ENCODE data around the gene YY1. TPM values are rescaled to one million over a fixed set of nuclear protein-coding genes. Genes with fewer than 3 reads are reported as not detected.
"Not testable (repeated sequence)": the region's sequence is repeated elsewhere in the genome, so short reads cannot be mapped to it uniquely, and the experiment has no call there.

YY1 gene
- total RNA-seq, 2 donors from 2014 or later, result 42.8 to 52.3 TPM

DNA sequence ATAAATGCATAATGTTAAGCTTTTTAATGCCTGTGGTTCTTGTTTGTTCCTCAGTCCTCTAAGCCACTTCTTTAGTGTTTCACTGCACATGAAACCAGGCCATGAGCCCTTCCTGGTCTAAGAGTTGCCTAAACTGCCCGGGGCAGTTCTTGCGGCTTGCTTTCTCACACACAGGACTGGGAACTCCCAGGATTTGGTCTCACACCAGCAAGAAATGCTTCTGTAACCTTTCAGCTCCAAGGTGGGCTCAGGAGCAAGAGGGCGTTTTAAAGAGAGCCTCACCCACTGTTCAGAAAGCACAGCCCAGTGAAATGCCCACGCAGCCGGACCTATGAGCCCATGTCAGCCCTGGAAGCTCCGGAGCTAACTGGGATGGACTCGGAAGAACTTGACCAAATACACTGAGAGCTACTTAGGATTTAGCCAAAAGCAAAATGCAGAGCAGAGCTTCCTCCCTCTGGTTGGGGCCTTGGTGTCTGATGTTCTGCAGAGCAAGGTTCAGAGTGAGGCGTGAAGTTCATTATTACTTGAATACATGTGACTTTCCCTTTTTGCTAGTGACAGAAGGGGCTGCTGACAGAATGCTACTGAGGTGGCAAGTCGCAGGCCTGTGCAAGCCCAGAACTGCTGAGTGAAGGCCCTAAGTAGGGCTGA is 43.9 kb downstream of the YY1 start:
- Histone ChIP-seq H3K27me3 (replicated peaks; ENCODE audit: insufficient read depth) (no peaks in the 10 kb centered on the region), H3K36me3 (peaks cover 1% of the 10 kb centered on the region), H3K4me1 (ENCODE audit: control insufficient read depth in 1 of 2, low read depth in 2 of 2) (peaks cover 10 to 23% of the 10 kb centered on the region in 2 donors), H3K27ac (no peak overlapping the region), H3K9me3 (no peaks in the 10 kb centered on the region), H3K4me3 (no peak overlapping the region)
- no peak for TF ChIP-seq CTCF (IDR thresholded peaks at IDR 0.05)
- ATAC-seq (ENCODE audit: insufficient number of reproducible peaks, low FRiP score, low read depth), result no peak
- no peak for DNase-seq (ENCODE audit: low spot score)

- not testable (repeated sequence) for H3K4me3 ChIP-seq; H3K27ac ChIP-seq; ATAC-seq (ENCODE audit: insufficient number of reproducible peaks, low FRiP score, low read depth); H3K36me3 ChIP-seq; H3K9me3 ChIP-seq; H3K27me3 ChIP-seq (replicated peaks; ENCODE audit: insufficient read depth); DNase-seq (ENCODE audit: low spot score)
- peaks cover 7 to 21% of the 10 kb centered on the region in 2 donors for H3K4me1 ChIP-seq (ENCODE audit: control insufficient read depth in 1 of 2, low read depth in 2 of 2)
These were observed 44.5 kb downstream of the YY1 start for GRCh38 chr14:100283436-100283835.

DNA sequence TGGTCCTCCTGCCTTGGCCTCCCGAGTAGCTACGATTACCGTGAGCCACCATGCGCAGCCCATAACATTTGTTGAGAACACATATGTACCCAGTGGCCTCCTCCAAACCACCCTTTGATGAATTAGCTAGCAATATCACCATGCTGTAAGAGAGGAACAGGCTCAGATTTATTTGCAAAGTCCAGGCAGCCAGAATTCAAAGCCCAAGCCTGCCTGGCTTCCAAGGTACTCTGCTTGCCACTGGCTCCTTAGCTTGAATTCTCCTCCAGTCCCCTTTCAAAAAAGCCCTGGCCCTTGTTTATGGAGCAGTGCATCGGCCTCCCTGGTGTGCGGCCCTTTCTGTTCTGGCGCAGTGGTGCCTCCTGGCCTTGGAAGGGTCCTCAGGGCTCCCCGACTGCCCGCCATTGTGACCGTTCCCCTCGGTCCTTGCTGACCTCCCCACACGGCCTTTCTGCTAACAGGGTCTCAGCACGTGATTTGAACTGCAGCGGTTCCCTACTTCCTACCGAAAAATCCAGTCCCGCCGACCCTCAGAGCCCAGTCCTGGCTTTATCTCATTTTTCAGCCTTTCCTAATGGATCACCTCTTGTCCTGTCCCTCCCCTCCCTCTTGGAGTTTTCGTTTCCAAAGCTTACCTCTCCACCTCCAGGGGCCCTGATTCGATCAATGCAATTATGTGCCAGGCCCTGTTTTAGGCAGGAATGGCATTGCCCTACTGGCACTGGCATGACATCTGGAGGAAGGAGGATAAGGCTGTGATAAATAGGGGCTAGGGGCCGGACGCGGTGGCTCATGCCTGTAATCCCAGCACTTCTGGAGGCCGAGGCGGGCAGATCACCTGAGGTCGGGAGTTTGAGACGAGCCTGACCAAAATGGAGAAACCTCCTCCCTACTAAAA is 45.3 kb downstream of the YY1 start:
- H3K4me3 ChIP-seq, result peak overlapping the region; percentile 86

DNA sequence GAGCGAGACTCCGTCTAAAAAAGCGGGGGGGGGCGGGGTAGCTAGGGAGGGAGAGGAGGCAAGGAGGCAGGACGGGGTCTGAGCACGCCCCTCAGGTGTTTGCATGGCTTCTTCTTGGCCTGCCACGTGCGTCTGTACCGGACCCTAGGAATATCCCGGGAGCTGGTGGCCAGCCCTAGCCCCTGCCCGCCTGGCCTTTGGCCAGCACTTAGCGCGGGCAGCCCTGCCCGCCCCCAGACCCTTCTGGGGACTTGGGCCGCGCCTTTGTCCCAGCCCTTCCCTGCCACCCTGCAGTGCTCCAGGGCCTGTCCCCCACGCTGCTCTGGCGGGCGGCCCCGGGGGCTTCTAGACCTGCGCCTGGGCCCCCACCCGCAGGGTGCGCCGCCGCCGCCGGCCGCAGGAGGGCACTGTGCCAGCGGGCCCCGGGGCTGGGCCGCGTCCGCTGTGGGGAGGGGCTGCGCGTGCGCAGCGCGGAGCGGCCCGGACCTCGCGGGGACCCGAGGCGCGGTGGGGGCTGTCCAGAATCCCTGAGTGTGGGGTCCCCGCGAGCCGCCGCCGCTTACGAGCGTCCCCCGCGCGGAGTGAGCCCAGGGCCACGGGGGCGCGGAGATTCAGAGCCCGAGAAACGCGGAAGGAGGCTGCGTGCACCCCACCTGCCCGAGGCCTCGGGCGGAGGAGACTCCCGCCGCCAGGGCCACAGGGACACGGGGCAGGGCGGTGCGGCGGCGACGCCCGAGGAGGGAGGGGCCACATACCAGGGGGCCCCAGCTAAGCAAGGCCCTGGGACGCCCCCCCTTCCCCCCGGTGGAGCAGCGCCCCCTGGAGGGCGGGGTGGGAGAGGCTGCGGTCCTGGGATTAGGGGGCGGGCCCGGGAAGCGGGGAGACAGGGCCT is 46.3 kb downstream of the YY1 start:
- H3K9me3 ChIP-seq, result no peaks in the 10 kb centered on the region
- peaks cover 0 to 11% of the 10 kb centered on the region in 2 donors for H3K4me1 ChIP-seq (ENCODE audit: control insufficient read depth in 1 of 2, low read depth in 2 of 2)
- H3K27ac ChIP-seq, result peak overlapping the region; percentile 68 to 80
- H3K36me3 ChIP-seq, result peaks cover 2% of the 10 kb centered on the region
- peak; percentile 68 for TF ChIP-seq CTCF (IDR thresholded peaks at IDR 0.05)
- ATAC-seq (ENCODE audit: insufficient number of reproducible peaks, low FRiP score, low read depth) (peak; percentile 62), DNase-seq (ENCODE audit: low spot score) (no peak)
- no peaks in the 10 kb centered on the region for H3K27me3 ChIP-seq (replicated peaks; ENCODE audit: insufficient read depth)
- peak overlapping the region; percentile 86 for H3K4me3 ChIP-seq

More for the DNA sequence above, 45.3 kb downstream of the YY1 start:
- peak overlapping the region; percentile 68 to 80 for H3K27ac ChIP-seq
- TF ChIP-seq CTCF (IDR thresholded peaks at IDR 0.05), result no peak
- H3K4me1 ChIP-seq (ENCODE audit: control insufficient read depth in 1 of 2, low read depth in 2 of 2), result peaks cover 0 to 13% of the 10 kb centered on the region in 2 donors
- ATAC-seq (ENCODE audit: insufficient number of reproducible peaks, low FRiP score, low read depth) (no peak), DNase-seq (ENCODE audit: low spot score) (no peak)
- no peaks in the 10 kb centered on the region for H3K27me3 ChIP-seq (replicated peaks; ENCODE audit: insufficient read depth)
- peaks cover 2% of the 10 kb centered on the region for H3K36me3 ChIP-seq
- no peaks in the 10 kb centered on the region for H3K9me3 ChIP-seq

- TF ChIP-seq CTCF (IDR thresholded peaks at IDR 0.05), result no peak
- Histone ChIP-seq H3K4me1 (ENCODE audit: control insufficient read depth in 1 of 2, low read depth in 2 of 2) (peaks cover 0 to 11% of the 10 kb centered on the region in 2 donors), H3K4me3 (peak overlapping the region; percentile 86), H3K27me3 (replicated peaks; ENCODE audit: insufficient read depth) (no peaks in the 10 kb centered on the region), H3K9me3 (no peaks in the 10 kb centered on the region), H3K27ac (peak overlapping the region; percentile 68 to 80), H3K36me3 (peaks cover 2% of the 10 kb centered on the region)
- DNase-seq (ENCODE audit: low spot score) (no peak), ATAC-seq (ENCODE audit: insufficient number of reproducible peaks, low FRiP score, low read depth) (peak; percentile 16)
These were observed 47.0 kb downstream of the YY1 start for GRCh38 chr14:100285913-100286400.
